BLaER1 treated with 17β-estradiol and CSF1 and Interleukin-3, amounts not matched to agents 10 nM and 100 nM (cell line): Measurements from ENCODE around the gene RTF2.
"Not testable (repeated sequence)": the region's sequence is repeated elsewhere in the genome, so short reads cannot be mapped to it uniquely, and the experiment has no call there.

Experiments
- H3K27ac ChIP-seq, 11 experiments: shearing (Covaris generic); formaldehyde crosslinking; 2 replicates each; pipeline ENCODE4 v1.8.1; 2022
- H3K27me3 ChIP-seq, 11 experiments: shearing (Covaris generic); formaldehyde crosslinking; 2 replicates each; pipeline ENCODE4 v1.8.1; 2022
- H3K36me3 ChIP-seq, 11 experiments: shearing (Covaris generic); formaldehyde crosslinking; 2 replicates each; pipeline ENCODE4 v1.8.1; 2022
- H3K4me1 ChIP-seq, 10 experiments: shearing (Covaris generic); formaldehyde crosslinking; 2 replicates each; pipeline ENCODE4 v1.8.1; 2022
- H3K4me2 ChIP-seq, 11 experiments: shearing (Covaris generic); formaldehyde crosslinking; 2 replicates each; pipeline ENCODE4 v1.8.1; 2022
- H3K4me3 ChIP-seq, 10 experiments: shearing (Covaris generic); formaldehyde crosslinking; 2 replicates each; pipeline ENCODE4 v1.8.1; 2022
- H3K9ac ChIP-seq, 11 experiments: shearing (Covaris generic); formaldehyde crosslinking; 2 replicates each; pipeline ENCODE4 v1.8.1; 2022
- H3K9me3 ChIP-seq, 11 experiments: shearing (Covaris generic); formaldehyde crosslinking; replicated peaks in 1 of 11; 2 replicates each; pipeline ENCODE4 v1.8.1; 2022
- H4K20me1 ChIP-seq, 11 experiments: shearing (Covaris generic); formaldehyde crosslinking; 2 replicates each; pipeline ENCODE4 v1.8.1; 2022
- Cebpa-rat ChIP-seq, 11 experiments: shearing (Covaris generic); IDR thresholded peaks; 2 replicates each; pipeline ENCODE4 v1.8.1; 2022

Gene RTF2

DNA sequence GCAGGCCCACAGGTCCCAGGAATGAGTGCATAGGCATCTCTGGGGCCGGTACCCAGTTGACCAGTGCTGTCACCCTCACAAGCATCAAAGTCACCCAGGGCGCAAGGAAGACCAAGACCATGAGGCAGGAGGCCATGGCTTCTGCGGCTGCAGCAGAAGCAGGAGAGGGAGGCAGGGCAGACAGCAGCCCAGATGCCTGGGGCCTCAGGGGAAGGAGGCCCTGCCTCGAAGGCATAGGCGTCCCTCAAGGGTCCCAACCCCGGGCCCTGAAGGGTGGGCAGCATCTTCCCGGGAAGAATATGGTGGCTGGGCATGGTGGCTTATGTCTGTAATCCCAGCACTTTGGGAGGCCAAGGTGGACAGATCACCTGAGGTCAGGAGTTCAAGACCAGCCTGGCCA is 59.1 kb downstream of the RTF2 start:
- peaks cover 0 to under 1% (median 0%) of the 10 kb centered on the region in 11 experiments; a peak in 1 of 22 replicates for H3K36me3 ChIP-seq
- H3K4me2 ChIP-seq, result no peak overlapping the region
- H3K4me1 ChIP-seq, result no peaks in the 10 kb centered on the region
- no peaks in the 10 kb centered on the region for H3K27me3 ChIP-seq
- peaks cover 0 to 6% (median 0%) of the 10 kb centered on the region in 11 experiments; a peak in 4 of 22 replicates for H3K9me3 ChIP-seq
- no peaks in the 10 kb centered on the region for H4K20me1 ChIP-seq
- H3K9ac ChIP-seq, result no peak overlapping the region
- TF ChIP-seq Cebpa-rat (IDR thresholded peaks at IDR 0.05), result no peak
- H3K27ac ChIP-seq, result no peak overlapping the region
- H3K4me3 ChIP-seq, result no peak overlapping the region

DNA sequence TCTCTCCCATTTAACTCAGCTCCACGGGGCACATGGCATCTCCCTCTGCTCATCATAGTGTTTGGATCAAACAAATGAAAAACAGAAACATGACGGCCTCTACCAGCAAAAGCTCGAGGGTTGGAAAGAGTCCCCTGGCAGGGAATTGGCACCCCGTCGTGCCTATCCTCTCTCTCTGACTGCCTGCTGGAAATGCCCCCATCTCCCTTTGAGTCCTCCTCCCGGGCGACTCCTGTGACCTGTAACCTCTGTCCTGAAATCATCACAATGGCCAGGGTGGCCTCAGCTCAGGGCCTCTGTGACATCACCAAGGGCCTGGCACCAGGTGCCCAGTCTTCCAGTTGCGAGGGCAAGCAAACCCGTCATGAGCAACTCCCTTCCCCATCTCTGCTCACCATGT is 64.5 kb downstream of the RTF2 start, which contains the start of gene FAM209B:
Gene FAM209B, plus strand, starts transcription at position 301 of the 400 bp plus-strand sequence. Its CDS starts 96 bp downstream, at position 397.
- not testable (repeated sequence) for H3K9ac ChIP-seq, H3K4me3 ChIP-seq, H3K36me3 ChIP-seq, H4K20me1 ChIP-seq, H3K4me1 ChIP-seq, H3K9me3 ChIP-seq, H3K4me2 ChIP-seq, H3K27me3 ChIP-seq, H3K27ac ChIP-seq

DNA sequence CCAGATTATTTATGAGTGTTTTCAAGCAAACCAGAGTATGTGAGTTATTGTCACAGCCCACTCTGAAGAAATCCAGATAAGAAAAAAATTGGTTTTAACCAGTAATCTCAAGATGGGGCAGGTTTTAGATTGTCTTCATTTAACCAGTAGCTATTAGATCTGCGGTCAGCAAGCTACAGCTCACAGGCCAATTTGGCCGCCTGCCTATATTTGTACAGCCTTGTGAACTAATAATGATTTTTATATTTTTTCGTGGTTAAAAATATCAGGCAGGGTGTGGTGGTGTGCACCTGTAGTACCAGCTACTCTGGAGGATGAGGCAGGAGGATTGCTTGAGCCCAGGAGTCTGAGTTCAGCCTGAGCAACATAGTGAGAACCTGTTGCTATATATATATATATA is 69.6 kb downstream of the RTF2 start:
- no peaks in the 10 kb centered on the region for H3K27me3 ChIP-seq
- H3K9ac ChIP-seq, result no peak overlapping the region
- no peaks in the 10 kb centered on the region for H4K20me1 ChIP-seq
- H3K36me3 ChIP-seq, result no peaks in the 10 kb centered on the region
- TF ChIP-seq Cebpa-rat (IDR thresholded peaks at IDR 0.05), result no peak
- H3K4me2 ChIP-seq, result no peak overlapping the region
- H3K4me1 ChIP-seq, result no peaks in the 10 kb centered on the region
- no peak overlapping the region for H3K4me3 ChIP-seq
- no peaks in the 10 kb centered on the region for H3K9me3 ChIP-seq
- H3K27ac ChIP-seq, result no peak overlapping the region

DNA sequence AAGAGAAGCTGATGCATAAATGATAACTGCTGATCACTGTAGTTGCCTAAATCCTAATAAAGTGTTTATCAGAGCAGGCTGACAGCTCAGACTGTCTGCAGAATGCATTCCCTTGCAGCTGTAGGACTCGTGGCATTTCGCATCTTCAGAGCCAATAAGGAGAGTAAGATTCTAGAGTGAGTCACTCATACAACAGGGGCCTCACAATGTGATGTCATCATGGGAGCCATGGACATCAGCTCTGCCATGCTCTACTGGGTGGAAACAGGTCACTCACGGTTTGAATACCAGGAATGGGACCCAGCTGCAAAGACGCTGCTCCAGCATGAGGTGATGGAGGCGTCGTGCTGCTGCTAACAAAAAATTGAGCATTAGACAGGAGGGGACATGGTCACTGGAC is 72.0 kb downstream of the RTF2 start:
- Histone ChIP-seq H4K20me1 (no peaks in the 10 kb centered on the region), H3K4me3 (no peak overlapping the region), H3K36me3 (no peaks in the 10 kb centered on the region), H3K27me3 (no peaks in the 10 kb centered on the region), H3K4me2 (no peak overlapping the region), H3K9ac (no peak overlapping the region), H3K9me3 (no peaks in the 10 kb centered on the region), H3K4me1 (no peaks in the 10 kb centered on the region), H3K27ac (no peak overlapping the region)
- TF ChIP-seq Cebpa-rat (IDR thresholded peaks at IDR 0.05), result no peak

DNA sequence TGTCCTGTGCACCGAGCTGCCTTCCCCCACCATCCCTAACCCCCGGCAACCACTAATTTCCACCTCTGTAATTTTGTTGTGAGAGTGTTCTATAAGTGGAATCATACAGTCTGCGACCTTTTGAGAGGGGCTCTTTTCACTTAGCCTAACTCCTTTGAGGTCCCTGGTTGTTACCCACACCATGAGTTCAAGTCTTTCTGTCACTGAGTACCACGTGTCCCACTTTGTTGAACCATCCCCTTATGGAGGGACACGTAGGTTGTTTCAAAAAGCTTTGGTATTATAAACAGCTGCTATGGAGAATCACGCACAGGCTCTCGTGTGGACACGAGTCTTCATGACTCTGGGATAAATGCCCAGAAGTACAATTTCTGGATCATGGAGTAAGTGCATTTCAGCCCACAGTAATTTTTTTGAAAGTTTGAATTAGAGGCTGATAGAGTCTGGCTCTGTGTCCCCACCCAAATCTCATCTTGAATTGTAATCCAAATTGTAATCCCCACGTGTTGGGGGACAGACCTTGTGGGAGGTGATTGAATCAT is 74.1 kb downstream of the RTF2 start:
- no peak for TF ChIP-seq Cebpa-rat (IDR thresholded peaks at IDR 0.05)
- H3K4me2 ChIP-seq, result no peak overlapping the region
- H3K27ac ChIP-seq, result no peak overlapping the region
- H3K9me3 ChIP-seq, result no peaks in the 10 kb centered on the region
- H3K4me1 ChIP-seq, result no peaks in the 10 kb centered on the region
- H3K36me3 ChIP-seq, result no peaks in the 10 kb centered on the region
- H3K9ac ChIP-seq, result no peak overlapping the region
- H3K27me3 ChIP-seq, result no peaks in the 10 kb centered on the region
- H4K20me1 ChIP-seq, result no peaks in the 10 kb centered on the region
- H3K4me3 ChIP-seq, result no peak overlapping the region

DNA sequence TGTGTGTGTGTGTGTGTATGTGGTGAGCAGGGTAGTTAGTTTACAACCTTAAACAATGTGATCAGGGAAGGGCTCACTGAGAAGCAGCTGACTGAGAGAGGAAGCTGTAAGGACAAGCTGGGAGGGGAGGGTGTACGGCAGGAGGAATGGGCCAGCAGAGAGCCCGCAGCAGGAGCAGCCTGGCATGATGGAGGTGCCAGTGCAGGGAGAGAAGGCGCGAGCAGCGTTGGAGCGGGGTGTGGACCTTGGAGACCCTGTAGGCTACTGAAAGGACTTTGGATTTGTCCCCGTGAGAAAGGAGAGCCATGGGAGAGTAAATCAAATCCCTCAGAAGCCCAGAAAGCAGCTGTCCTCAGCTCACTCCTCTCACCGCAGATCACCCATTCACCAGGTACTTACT is 83.1 kb downstream of the RTF2 start:
- H3K27me3 ChIP-seq, result no peaks in the 10 kb centered on the region
- H3K4me3 ChIP-seq, result no peak overlapping the region
- H3K4me1 ChIP-seq, result peaks cover 31 to 46% (median 38%) of the 10 kb centered on the region in 10 experiments
- peak overlapping the region in 2 of 11 experiments; percentile 18 to 31; a peak in 2 of 22 replicates for H3K9ac ChIP-seq
- H3K4me2 ChIP-seq, result peak overlapping the region in 2 of 11 experiments; percentile 0 to 23; a peak in 3 of 22 replicates
- H4K20me1 ChIP-seq, result no peaks in the 10 kb centered on the region
- H3K27ac ChIP-seq, result peak overlapping the region in 4 of 11 experiments; percentile 11 to 55 (median 29); a peak in 3 of 22 replicates
- TF ChIP-seq Cebpa-rat (IDR thresholded peaks at IDR 0.05), result no peak
- H3K36me3 ChIP-seq, result no peaks in the 10 kb centered on the region
- peaks cover 0 to 10% (median 0%) of the 10 kb centered on the region in 11 experiments; a peak in 6 of 22 replicates for H3K9me3 ChIP-seq

DNA sequence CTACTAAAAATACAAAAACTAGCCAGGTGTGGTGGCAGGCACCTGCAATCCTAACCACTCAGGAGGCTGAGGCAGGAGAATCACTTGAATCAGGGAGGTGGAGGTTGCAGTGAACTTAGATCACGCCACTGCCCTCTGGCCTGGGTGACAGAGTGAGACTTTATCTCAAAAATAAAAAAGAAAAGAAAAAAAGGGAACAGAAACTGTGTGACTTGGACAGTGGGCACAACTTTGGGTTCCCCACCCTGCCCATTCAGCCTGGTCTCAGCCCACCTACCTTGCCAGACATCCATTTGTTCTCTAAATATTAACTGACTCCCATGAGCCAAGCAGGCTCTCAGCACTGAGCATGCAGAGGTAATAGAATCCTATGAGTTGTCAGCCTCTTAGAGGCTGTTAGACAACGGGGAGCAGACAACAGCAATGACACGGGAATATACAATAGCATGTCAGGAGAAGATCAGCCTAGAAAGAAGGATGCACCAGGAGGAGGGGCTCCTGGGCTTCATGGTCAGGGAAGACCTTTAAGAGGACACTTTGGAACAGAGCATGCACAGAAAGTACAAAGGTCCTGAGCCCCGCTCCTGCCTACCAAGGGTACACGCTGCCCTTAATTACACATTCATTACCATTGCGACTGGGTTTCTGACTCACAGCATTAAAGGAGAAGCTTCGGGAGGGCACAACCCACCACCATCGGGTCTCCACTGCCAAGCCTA is 84.6 kb downstream of the RTF2 start:
- no peaks in the 10 kb centered on the region for H4K20me1 ChIP-seq
- H3K36me3 ChIP-seq, result no peaks in the 10 kb centered on the region
- no peaks in the 10 kb centered on the region for H3K27me3 ChIP-seq
- no peak overlapping the region for H3K4me3 ChIP-seq
- H3K9me3 ChIP-seq, result peaks cover 0 to 9% (median 0%) of the 10 kb centered on the region in 11 experiments; a peak in 6 of 22 replicates
- peaks cover 31 to 46% (median 38%) of the 10 kb centered on the region in 10 experiments for H3K4me1 ChIP-seq
- H3K27ac ChIP-seq, result peak overlapping the region in 9 of 11 experiments; percentile 62 to 91 (median 82); a peak in 19 of 22 replicates
- peak overlapping the region in 8 of 11 experiments; percentile 8 to 45 (median 32); a peak in 7 of 22 replicates for H3K9ac ChIP-seq
- H3K4me2 ChIP-seq, result peak overlapping the region; percentile 37 to 79 (median 68); a peak in 21 of 22 replicates
- no peak for TF ChIP-seq Cebpa-rat (IDR thresholded peaks at IDR 0.05)

DNA sequence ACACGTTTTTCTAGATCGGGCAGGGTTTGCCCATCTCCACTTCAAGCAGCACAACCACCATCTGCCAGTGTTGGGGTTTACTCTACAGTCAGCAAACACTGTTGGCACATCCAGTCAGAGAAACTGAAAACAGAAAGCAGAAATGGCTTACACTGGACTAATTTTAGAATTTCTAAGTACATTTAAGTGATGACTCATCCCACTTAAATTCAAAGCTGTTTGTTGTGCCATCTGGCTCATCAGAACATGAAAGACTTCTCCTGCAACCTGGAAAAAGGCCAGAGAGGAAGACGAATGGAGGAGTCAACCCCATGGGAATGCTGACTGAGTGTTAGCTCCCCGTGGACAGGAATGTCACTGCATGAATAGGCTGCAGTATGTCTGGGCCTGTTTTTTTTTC is 86.4 kb downstream of the RTF2 start:
- Histone ChIP-seq H3K4me2 (peak overlapping the region; percentile 52 to 86 (median 68); a peak in 21 of 22 replicates), H3K27me3 (no peaks in the 10 kb centered on the region), H3K4me3 (peak overlapping the region in 1 of 10 experiments; percentile 8; a peak in 1 of 20 replicates), H3K36me3 (no peaks in the 10 kb centered on the region), H3K4me1 (peaks cover 31 to 46% (median 38%) of the 10 kb centered on the region in 10 experiments), H3K9me3 (no peaks in the 10 kb centered on the region), H3K9ac (peak overlapping the region in 8 of 11 experiments; percentile 24 to 73 (median 57); a peak in 14 of 22 replicates), H3K27ac (peak overlapping the region in 9 of 11 experiments; percentile 72 to 91 (median 83); a peak in 18 of 22 replicates), H4K20me1 (no peaks in the 10 kb centered on the region)
- peak in 9 of 11 experiments; percentile 47 to 91 (median 69); a peak in 14 of 22 replicates for TF ChIP-seq Cebpa-rat (IDR thresholded peaks at IDR 0.05)

DNA sequence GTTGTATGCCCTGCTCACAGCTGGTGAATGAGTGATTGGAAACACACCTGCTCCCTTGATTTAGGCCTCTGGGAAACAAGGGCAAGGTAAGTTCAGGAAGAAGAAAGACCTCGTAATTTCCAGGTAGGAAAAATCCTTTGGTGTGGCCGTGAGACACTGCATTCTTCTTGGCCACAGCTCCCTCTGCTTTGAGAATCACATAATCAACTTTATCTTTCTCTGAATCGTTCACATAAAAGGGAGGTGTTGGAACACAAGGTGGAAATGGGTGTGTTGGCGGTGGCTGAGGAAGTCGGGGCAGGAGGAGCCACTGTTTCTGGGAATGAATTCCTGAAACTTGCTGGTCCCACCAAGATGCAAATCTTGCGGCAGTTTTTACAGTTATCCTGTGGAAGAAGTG is 90.5 kb downstream of the RTF2 start:
- Histone ChIP-seq H3K27ac (no peak overlapping the region), H3K36me3 (no peaks in the 10 kb centered on the region), H3K4me1 (peaks cover 14 to 18% (median 16%) of the 10 kb centered on the region in 10 experiments), H3K9ac (no peak overlapping the region), H3K4me3 (no peak overlapping the region), H4K20me1 (no peaks in the 10 kb centered on the region), H3K4me2 (no peak overlapping the region), H3K9me3 (no peaks in the 10 kb centered on the region), H3K27me3 (no peaks in the 10 kb centered on the region)
- TF ChIP-seq Cebpa-rat (IDR thresholded peaks at IDR 0.05), result no peak

DNA sequence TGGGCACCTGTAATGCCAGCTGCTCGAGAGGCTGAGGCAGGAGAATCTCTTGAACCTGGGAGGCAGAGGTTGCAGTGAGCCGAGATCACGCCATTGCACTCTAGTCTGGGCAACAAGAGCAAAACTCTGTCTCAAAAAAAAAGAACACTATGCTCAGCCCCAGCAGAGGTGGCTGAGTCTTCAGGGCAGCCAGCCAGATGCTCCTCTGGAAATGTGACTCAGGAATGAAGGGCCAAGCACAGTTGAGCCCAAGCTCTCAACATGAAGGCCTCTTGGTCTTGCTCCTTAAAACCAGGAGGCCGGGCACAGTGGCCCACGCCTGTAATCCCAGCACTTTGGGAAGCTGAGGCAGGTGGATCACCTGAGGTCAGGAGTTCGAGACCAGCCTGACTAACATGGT is 96.1 kb downstream of the RTF2 start:
- not testable (repeated sequence) for H4K20me1 ChIP-seq, H3K9me3 ChIP-seq, H3K4me3 ChIP-seq, H3K36me3 ChIP-seq, H3K27me3 ChIP-seq, H3K4me2 ChIP-seq, H3K9ac ChIP-seq, H3K27ac ChIP-seq
- peaks cover 0 to 13% (median 0%) of the 10 kb centered on the region in 10 experiments; a peak in 4 of 20 replicates for H3K4me1 ChIP-seq
